AG08395 (cell line): Measurements from ENCODE around the gene UBE2D3.
A peak's percentile ranks its signal among the peaks of the same experiment; 100 is the strongest.
"Not testable (repeated sequence)": the region's sequence is repeated elsewhere in the genome, so short reads cannot be mapped to it uniquely, and the experiment has no call there.

ENCODE experiments used
- DNase-seq: peaks from one replicate; pipeline ENCODE4 v3.0.0; 2012; ENCODE audit warnings: mixed read lengths, low spot score

The UBE2D3 gene

DNA sequence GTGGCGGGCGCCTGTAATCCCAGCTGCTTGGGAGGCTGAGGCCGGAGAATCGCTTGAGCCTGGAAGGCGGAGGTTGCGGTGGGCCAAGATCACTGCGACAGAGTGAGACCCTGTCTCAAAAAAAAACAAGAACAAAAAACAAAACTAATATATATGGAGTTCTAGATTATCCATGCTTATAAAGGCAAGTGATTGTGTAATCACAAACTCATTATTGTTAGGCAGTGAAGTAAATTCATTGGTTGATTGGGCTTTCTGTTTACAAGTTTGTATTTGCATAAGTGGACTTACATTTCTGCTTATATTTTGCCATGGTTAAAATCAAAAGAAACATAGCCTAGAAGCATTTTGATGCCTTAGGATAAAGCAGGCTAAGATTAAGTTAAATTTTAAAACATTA, 2.5 kb upstream of the UBE2D3 start:
- DNase-seq: no peak

DNA sequence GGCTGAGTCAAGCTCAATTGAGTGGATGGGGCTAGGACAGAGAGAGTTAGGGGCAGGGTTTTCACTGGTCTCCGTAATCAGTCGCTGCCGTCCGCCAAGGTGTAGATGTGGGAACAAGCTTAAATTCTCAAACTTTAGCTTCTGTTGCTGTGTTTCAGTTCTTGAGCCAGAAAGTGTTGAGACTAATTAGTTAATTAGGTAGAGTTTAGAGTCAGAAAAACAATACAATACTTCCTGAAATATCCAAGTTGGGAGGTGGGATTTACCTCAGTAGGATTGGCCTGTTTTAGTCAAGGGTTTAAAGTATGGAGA, 1.1 kb upstream of the UBE2D3 start:
- no peak for DNase-seq

DNA sequence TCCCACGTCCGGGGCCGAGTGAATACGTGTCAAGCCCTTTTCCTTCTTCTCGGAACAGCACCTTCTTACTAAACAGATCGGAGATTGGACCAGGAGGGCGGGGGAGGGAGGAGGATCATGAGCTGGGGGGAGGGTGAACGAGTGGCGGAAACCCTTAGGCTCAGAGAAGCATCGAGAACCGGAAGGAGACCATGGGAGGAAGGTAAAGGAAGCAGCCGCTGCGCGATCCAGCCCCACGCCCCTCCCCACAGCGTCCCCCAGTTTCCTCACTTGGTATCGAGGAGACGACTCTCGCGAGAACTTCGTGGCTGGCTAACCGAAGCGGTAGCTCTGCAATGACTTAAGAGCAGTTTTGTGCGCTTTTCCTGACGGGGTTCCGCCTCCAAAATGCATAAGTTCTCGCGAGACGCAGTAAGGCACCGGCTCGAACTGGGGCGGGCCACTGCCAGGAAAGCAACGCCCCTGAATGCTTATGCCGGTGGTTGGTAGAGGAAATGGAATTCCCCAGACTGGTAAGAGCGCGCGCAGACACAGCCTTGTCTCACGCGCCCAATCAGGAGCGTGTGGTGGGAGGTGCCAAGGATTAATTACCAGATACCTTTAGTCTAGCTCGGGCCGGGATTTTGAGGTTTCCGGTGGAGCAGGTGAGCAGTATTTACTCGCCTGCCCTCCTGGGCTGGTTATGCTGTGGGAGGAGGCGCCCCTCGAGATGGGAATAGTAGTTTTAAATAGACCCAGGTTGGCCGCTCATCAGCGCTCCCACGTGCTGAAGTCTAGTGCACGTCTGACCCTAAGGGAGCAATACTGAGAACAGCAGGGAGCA, 534 bp upstream of the UBE2D3 start:
- DNase-seq: peak; percentile 93

DNA sequence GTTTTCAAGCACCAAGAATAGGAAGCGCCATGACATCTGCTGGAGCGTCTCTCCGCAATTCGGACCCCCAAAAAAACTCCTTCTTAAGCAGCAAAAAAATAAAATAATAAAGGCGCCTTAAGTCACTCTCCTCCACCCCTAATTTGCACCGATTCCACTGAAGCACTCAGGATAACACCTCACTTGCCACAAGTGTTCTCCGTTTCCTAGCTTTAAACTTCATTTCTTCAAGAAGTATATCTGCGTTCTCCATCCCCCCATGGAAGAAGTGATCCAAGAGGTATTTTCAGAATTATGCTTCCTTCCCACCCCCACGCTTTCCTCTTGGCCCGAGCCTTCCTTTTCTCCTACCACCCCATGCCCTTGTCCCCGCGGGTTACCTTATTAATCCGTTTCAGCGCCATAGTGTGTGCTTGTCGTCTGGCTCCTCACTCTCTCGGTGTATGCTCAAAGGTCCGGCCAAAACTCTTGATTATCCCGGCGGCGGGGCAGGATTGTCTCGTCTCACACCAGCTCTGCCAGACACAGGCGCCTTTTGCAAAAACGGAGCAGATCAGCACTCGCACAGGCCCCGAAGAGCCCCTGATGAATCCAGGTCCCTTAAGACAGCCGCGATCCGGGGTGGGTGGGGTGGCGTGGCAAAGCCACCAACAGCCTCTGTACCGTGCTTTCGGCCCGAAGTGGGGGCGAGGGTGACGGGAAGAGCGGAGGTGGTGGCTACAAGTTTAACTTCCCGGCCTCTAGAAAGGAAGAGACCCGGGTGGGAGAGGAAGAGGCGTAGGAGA, 1.1 kb downstream of the UBE2D3 start:
- no peak for DNase-seq

DNA sequence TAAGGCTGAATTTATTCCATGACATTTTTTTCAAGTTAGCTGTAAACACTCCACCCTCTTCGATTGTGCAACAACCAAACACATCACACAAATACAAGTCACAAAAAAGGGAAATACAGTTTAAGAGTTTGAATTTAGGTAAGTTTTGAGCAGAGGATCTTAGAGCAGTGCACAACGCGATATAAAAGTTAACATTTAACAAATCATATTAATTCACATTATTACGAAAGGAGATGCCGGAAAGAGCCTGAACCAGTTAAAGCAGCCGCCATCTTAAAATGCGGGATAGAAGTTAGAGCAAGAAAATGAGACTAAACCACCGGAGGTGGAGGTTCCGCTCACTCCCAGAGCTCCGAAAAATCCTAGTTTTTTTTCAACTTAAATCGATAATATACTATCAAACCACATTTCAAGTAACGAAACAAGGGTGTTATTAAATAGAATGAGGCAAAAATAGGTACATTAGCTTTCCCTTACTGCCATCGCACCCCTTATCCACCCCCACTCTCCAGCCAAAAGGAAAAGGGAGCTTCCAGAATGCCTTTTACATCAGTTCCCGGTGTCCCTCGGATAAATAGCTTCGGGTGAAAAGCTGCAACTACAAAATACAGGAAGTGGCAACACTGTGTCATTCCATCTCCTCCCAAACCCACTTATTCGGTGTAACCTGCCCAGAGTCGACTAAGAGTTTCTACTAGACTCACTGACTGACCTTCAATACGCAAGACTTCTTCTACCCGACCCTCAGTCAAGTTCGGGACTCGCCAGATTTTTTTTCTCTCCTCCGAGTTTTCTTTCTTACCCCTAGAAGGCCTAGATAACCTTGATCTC, 1.9 kb downstream of the UBE2D3 start:
- DNase-seq: peak; percentile 16

GRCh38 chr4:102824398-102824797, 3.0 kb downstream of the UBE2D3 start:
- DNase-seq: no peak

DNA sequence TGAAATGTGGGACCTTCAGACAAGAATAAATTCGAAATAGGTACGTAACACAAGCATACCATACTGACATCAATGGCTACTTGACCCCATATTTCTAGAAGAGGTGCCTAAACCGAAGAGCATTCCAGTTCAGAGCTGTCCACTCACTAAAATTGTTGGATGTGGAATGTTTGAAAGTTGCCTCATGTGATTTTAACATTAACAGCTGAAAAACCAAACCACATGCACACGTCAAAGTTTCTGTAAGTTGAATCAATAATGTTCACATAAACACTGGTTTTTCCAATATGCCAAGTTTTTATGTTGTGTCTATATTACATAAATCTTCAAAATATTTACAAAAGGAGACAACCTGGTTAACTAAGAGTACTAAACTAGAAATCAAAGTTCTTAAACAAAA, 3.5 kb downstream of the UBE2D3 start:
- no peak for DNase-seq

GRCh38 chr4:102823464-102823863, 3.9 kb downstream of the UBE2D3 start:
- DNase-seq: no peak

DNA sequence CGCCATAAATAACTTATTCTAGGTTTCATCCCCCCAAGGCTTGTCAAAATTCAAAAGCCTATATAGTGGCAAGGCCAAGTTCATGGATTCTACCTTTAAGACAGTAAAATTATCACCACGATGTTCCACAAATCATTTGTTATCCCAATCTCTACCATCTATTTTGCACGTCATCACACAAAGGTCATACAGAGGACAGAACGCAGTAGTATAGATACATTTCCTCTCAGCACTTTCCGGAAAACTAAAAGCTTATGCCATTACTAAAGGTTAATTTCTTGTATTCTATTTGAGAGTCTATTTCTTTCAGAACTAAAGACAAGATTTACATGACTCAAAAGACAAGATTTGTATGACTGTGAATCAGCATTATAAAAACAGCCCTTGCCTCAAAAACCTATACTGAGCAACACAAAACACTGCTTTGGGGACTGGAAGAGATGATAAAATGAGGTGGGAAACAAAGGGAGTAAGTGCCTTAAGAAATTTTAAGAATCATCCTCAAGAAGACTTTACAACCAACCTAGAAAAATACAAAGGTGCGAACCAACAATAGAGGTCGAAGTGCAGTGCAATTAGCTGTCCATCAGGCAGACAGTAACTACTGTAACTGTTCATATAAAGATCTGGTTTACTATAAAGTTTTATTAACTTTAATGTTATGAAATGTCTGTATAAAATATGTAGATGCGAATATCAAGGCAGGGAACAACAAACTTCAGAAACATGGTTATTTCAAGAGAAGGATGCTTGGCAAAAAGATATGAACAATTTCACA, 7.6 kb downstream of the UBE2D3 start:
- DNase-seq: no peak

DNA sequence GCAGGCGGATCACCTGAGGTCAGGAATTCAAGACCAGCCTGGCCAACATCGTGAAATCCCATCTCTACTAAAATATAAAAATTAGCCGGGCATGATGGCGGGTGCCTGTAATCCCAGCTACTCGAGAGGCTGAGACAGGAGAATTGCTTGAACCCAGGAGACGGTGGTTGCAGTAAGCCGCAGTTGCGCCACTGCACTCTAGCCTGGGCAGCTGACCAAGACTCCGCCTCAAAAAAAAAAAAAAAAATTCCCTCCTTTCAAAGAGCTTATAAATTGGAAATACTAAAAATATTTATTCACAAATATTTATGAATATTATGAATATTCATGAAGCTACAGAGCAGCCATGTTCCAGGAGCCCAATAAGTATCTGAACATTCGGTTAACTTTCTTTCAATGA, 8.3 kb downstream of the UBE2D3 start:
- not testable (repeated sequence) for DNase-seq

- no peak for DNase-seq
Observed at GRCh38 chr4:102817613-102818268, 9.6 kb downstream of the UBE2D3 start.

GRCh38 chr4:102817021-102817605, 10.2 kb downstream of the UBE2D3 start:
- no peak for DNase-seq

- peak; percentile 87 for DNase-seq
Observed at GRCh38 chr4:102815981-102816380, 11.4 kb downstream of the UBE2D3 start.

GRCh38 chr4:102809691-102810090, 17.7 kb downstream of the UBE2D3 start:
- no peak for DNase-seq

DNA sequence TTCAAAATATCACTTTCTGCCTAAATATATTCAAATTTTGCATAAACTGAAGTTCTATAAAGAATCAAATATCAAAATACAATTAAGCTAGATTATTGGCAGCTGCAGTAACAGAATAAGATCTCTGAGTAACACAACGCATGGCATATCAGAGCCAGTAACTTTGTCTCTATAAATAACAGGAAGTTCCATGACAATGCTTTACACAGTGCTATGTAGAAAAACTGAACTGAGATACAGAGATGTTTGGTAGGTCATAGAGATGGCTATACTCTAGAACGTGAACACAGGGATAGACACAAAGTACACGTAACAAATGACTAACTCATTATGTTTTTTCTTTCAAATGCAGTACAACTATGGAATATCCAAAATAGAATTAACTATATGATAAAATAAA, 18.2 kb downstream of the UBE2D3 start:
- DNase-seq: no peak

DNA sequence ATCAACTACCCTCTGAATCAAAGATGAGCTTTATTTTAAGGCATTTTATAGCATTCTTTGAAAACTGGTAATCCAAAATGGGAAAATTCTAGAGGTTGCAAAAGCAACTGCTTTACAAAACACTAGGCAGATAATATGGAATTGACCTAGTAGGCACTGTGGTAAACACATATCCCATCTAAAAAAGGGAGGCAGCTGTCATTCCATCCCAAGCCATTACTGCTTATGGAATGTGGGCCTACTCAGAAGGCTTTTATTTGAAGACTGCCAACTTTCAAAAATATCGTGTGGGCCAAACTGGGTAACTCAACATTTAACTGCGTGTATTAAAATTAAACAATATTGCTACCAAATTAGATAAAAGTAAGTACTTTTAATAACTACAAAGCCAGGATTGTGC, 19.3 kb downstream of the UBE2D3 start:
- no peak for DNase-seq

DNA sequence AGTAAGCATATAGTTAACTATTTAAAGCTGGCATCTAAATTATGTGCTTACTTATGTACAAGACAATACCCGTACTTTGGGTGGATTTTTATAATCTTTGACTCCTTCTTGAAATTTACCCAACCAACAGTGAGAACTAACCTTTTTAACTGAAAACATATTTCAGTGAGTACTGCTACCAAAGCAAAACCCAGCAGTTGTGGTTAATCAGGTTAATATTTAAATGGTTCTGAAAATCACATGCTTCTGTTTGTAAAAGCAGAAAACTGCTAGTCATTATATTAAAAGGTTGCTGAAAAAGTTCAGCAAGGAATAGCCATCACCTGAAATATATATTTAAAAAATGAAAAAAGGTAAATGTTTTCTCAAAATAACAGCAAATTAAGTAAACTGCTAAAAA, 20.0 kb downstream of the UBE2D3 start:
- no peak for DNase-seq

GRCh38 chr4:102799816-102800215, 27.5 kb downstream of the UBE2D3 start:
- DNase-seq: peak; percentile 7

DNA sequence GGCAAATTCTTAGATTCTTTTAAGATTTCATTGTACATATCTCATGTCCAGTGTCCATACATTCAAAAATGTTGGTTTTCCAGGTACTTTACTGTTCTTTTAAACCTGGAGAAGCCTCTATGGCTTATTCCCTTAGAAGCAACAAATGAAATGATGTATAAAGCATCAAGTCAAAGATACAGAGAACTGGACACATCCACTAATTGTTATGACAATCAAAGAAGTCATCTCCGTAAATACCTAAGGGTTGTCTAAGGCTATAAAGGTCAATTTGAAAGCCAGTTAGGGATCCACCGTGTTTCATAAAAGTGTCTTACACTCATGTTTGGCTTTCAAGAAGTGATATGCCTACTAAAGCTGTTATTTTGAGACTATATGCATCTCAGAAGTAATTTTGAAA, 32.4 kb downstream of the UBE2D3 start:
- DNase-seq: no peak

DNA sequence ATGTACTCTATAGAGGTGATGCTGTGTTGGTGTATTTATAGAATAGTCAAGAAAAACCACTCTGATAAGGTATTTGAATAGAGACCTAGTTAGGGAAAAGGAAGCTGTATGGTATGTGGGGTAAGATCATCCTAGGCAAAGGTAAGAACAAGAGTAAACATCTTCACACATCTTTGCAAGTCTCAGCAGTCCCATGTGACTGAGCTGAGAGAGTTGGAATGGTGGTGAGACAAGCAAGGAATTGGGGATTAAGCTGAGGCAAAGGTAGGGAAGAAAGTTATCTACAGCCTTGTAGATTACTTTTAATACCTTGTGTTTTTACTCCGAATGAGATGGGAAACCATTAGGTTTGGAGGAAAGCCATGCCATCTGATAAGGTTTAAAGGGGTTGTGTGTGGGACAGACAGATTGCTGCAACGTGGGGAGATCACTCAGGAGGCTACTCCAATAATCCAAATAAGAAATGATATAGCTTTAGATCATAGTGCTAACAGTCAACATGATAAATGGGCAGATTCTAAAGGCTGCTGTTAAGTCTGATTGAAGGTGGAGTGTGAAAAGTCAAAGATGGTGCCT, 34.9 kb downstream of the UBE2D3 start:
- no peak for DNase-seq
